Measurements from ENCODE around the gene DDTL. TPM values are rescaled to one million over a fixed set of nuclear protein-coding genes. Genes with fewer than 3 reads are reported as not detected.
"Not testable (repeated sequence)": the region's sequence is repeated elsewhere in the genome, so short reads cannot be mapped to it uniquely, and the experiment has no call there.

The DDTL gene
- total RNA-seq, 4 donors from 2014 or later = 0.27 to 1.7 (median 1.4) TPM; not detected in 1

DNA sequence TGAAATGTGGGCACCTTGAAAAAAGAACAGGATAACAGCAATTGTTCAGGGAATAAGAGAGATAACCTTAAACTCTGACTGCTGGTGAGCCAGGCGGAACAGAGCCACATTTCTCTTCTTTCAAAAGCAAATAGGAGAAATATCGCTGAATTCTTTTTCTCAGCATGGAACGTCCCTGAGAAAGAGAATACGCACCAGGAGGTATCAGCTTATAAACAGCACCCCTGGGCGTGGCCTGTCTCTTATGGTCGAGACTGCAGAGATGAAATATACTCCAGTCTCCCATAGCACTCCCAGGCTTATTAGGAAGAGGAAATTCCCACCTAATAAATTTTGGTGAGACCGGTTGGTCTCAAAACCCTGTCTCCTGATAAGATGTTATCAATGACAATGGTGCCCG is 10.8 kb upstream of the DDTL start:
- not testable (repeated sequence) for H3K27ac ChIP-seq; H3K4me3 ChIP-seq (replicated peaks in 1 of 3); DNase-seq; H3K27me3 ChIP-seq; H3K36me3 ChIP-seq; H3K9me3 ChIP-seq; H3K4me1 ChIP-seq
- WGBS, 2 donors = 55 to 65% methylated on average over 8 of the region's 8 CpGs
- intact Hi-C loops (cut with DNase I) = loop anchor here (10.0 kb wide), 2 partner anchors 219 to 309 kb away; no protein-coding TSS in a partner anchor

DNA sequence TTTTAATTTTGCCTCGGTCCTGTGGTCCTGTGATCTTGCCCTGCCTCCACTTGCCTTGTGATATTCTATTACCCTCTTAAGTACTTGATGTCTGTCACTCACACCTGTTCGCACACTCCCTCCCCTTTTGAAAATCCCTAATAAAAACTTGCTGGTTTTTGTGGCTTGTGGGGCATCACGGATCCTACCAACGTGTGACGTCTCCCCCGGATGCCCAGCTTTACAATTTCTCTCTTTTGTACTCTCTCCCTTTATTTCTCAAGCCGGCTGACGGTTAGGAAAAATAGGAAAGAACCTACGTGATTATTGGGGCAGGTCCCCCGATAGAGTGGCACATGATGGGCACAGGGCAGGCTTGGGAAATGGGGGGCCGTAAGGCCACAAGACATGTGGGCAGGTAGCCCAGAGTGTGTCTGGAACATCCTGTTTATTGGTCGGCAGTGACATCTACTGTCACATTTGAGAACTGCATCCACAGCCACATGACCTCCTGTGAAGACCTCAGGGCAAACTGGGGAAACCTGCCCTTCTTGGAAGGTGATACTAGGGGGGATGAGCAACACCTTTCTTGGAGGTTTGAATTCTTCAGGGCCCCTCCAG is 10.3 kb upstream of the DDTL start:
- TF ChIP-seq, protein P1, sequence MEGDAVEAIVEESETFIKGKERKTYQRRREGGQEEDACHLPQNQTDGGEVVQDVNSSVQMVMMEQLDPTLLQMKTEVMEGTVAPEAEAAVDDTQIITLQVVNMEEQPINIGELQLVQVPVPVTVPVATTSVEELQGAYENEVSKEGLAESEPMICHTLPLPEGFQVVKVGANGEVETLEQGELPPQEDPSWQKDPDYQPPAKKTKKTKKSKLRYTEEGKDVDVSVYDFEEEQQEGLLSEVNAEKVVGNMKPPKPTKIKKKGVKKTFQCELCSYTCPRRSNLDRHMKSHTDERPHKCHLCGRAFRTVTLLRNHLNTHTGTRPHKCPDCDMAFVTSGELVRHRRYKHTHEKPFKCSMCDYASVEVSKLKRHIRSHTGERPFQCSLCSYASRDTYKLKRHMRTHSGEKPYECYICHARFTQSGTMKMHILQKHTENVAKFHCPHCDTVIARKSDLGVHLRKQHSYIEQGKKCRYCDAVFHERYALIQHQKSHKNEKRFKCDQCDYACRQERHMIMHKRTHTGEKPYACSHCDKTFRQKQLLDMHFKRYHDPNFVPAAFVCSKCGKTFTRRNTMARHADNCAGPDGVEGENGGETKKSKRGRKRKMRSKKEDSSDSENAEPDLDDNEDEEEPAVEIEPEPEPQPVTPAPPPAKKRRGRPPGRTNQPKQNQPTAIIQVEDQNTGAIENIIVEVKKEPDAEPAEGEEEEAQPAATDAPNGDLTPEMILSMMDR (IDR thresholded peaks at IDR 0.05) = peak; percentile 62 to 92 (median 86)
- not testable (repeated sequence) for H3K4me3 ChIP-seq (replicated peaks in 1 of 3); H3K4me1 ChIP-seq; H3K9me3 ChIP-seq; H3K27me3 ChIP-seq; H3K36me3 ChIP-seq; H3K27ac ChIP-seq
- intact Hi-C loops (cut with DNase I) = loop anchor here (10.0 kb wide), 2 partner anchors 218 to 308 kb away; no protein-coding TSS in a partner anchor
- DNase-seq = peak; percentile 72 to 81
- 27 to 28% methylated on average over 12 of the region's 12 CpGs for WGBS, 2 donors

DNA sequence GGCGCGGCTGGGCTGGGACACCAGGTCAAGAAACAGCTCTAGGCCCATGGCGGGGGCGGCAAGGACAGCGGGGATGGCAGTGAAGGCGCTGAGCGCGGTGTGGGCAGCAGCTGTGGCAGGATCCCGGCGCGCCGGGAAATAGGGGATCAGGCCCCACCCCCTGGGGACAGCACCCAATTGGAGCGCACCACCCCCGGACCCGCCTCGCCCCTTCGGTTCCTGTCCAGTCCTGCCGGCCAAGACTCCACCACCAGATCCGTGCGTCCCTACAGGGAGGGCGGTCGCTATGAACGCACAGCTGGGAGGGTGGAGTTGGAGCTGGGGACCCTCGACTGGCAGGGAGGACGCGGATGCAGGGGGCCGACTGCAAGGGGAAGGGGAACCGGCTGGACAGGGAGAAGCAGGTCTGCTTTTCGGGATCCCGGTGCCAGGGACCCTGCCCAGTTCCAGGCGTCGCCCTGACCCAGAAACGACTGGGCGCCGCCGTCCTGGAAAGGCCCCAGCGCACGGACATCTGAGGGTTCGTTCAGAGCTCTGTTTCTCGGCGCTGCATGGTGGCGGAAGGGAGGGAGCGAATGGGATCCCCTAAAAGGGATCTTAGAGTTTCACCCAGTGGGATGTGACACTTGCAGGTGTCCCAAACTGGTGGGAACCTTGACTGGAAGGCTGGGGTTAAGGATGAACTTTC is 5.5 kb upstream of the DDTL start, which contains the start of gene GSTT2B:
TSS of gene GSTT2B (minus strand) at position 112 of the 688 bp plus-strand sequence. CDS start at position 48, 64 bp downstream.
- H3K36me3 ChIP-seq; DNase-seq; H3K9me3 ChIP-seq; intact Hi-C loops (cut with DNase I); H3K27me3 ChIP-seq; H3K27ac ChIP-seq; H3K4me1 ChIP-seq; H3K4me3 ChIP-seq (replicated peaks in 1 of 3): not testable (repeated sequence)
- no CpG with 5 or more reads among the region's 43 CpGs for WGBS, 2 donors

DNA sequence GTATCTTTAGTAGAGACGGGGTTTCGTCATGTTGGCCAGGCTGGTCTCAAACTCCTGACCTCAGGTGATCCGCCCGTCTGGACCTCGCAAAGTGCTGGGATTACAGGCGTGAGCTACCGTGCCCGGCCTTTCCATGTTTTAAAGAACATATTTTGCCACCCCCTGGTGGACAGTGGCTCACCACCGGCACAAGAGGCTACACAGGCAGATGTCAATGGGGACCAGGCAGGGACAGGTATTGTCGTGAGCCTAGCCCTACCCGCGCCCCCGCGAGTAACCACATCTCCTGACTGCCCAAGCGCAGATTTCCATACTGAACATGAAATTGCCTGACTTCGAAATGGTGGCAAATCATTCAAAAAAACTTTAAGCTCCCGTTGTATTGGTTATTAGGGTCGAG is 594 bp upstream of the DDTL start:
- H3K9me3 ChIP-seq; H3K27me3 ChIP-seq; H3K27ac ChIP-seq; DNase-seq; intact Hi-C loops (cut with DNase I); H3K36me3 ChIP-seq; H3K4me1 ChIP-seq; H3K4me3 ChIP-seq (replicated peaks in 1 of 3): not testable (repeated sequence)
- WGBS, 2 donors = no CpG with 5 or more reads among the region's 18 CpGs

DNA sequence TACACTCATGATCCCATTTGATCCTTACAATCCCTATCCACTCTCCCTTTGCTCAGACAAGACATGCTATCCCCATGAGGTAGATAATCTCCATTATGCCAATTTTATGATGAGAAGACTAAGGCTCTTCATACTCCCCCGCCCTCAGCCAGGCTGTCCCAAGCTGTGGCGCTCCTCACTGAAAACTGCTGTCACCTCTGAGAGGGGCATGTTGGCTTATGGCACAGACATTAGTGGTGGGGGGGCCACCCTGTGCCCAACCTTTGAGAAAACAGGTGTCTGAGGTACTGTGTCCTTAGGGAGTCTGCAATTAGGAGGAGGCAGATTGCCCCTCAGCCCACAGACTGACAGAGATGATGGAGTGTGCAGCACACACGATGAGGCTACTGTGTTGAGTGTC is 2.4 kb downstream of the DDTL start:
- intact Hi-C loops (cut with DNase I) = no loop called here
- no peak for DNase-seq
- WGBS, 2 donors = 93 to 95% methylated on average over 2 to 3 of the region's 3 CpGs
- Histone ChIP-seq H3K27ac (no peak overlapping the region), H3K9me3 (no peaks in the 10 kb centered on the region), H3K36me3 (peaks cover 8 to 16% of the 10 kb centered on the region in 2 donors), H3K4me3 (replicated peaks in 1 of 3) (no peak overlapping the region), H3K4me1 (no peaks in the 10 kb centered on the region), H3K27me3 (no peaks in the 10 kb centered on the region)
- no peak for TF ChIP-seq POLR2A (IDR thresholded peaks at IDR 0.05)
- TF ChIP-seq, protein P1 (IDR thresholded peaks at IDR 0.05) = no peak

DNA sequence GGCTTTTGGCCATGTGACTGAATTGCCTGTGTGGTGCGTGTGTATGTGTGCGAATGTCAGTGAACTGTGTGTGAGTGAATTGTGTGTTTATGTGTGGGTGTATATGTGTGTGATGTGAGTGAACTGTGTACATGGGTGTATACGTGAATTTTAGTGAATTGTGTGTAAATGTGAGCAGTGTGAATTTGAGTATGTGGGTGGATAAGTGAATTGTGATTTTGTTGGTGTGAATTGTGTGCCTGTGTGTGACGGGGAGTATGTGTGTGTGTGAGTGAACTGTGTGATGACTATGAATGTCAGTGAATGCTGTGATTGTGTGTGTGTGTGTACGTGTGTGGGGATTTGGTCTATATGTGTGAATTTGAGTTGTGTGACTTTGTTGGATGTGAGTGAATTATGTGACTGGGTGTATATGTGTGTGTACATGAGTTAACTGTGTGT is 3.5 kb downstream of the DDTL start:
- Histone ChIP-seq H3K4me3 (replicated peaks in 1 of 3) (no peak overlapping the region), H3K9me3 (no peaks in the 10 kb centered on the region), H3K27me3 (no peaks in the 10 kb centered on the region), H3K27ac (no peak overlapping the region), H3K4me1 (no peaks in the 10 kb centered on the region), H3K36me3 (peaks cover 8 to 16% of the 10 kb centered on the region in 2 donors)
- intact Hi-C loops (cut with DNase I) = loop anchor here (5.0 kb wide), 1 partner anchor 43 kb away; no protein-coding TSS in a partner anchor
- DNase-seq = no peak
- TF ChIP-seq, protein P1 (IDR thresholded peaks at IDR 0.05) = no peak
- TF ChIP-seq POLR2A (IDR thresholded peaks at IDR 0.05) = no peak
- 87 to 88% methylated on average over 5 of the region's 5 CpGs for WGBS, 2 donors

Measured in thyroid gland (tissue), 4 donors.